Panc1 (cell line): Measurements from ENCODE around the gene XYLT1. TPM values are rescaled to one million over a fixed set of nuclear protein-coding genes. Genes with fewer than 3 reads are reported as not detected.

Experiments
- ATAC-seq: fragments of 200-7000 bp; cut with Tn5 transposase; 2 replicates; pipeline ENCODE4 v1.9.1; 2020; ENCODE audit warnings: mild to moderate bottlenecking, moderate library complexity
- BruUV-seq: library from RNA; stranded (reverse); fragments of 400-500 nt; replicated peaks from 2 replicates; lab custom pipeline; 2021; lab: Mats Ljungman, UMichigan
- CTCF ChIA-PET: fragments of 300-600 bp; sonication (Branson Sonifier 250); formaldehyde crosslinking; loops from one replicate; lab custom pipeline; 2022; ENCODE audit warnings: antibody characterized with exemption; lab: Charles Lee
- POLR2A ChIA-PET: fragments of 300-600 bp; sonication (Branson Sonifier 250); formaldehyde crosslinking; loops from one replicate; lab custom pipeline; 2022; ENCODE audit warnings: antibody characterized with exemption; lab: Charles Lee
- DNase-seq: peaks from one replicate; pipeline ENCODE4 v3.0.0-alpha.2; 2010; ENCODE audit warnings: low read depth, low spot score
- H3K27ac ChIP-seq: 2 replicates; pipeline ENCODE4 v1.5.1; 2011; ENCODE audit warnings: mild to moderate bottlenecking, low read length, inconsistent platforms
- H3K27me3 ChIP-seq: fragments of 200-500 bp; sonication (Bioruptor generic); 2 replicates; pipeline ENCODE4 v1.6.0; 2014; ENCODE audit warnings: low read length, inconsistent platforms; ENCODE audit not compliant: control insufficient read depth, insufficient read depth
- H3K36me3 ChIP-seq: fragments of 200-500 bp; sonication (Bioruptor generic); 2 replicates; pipeline ENCODE4 v1.5.1; 2014; ENCODE audit warnings: inconsistent platforms, mild to moderate bottlenecking, low read length, moderate library complexity; ENCODE audit not compliant: control insufficient read depth, insufficient read depth
- H3K4me1 ChIP-seq: 2 replicates; pipeline ENCODE4 v1.5.1; 2011; ENCODE audit warnings: inconsistent platforms, mild to moderate bottlenecking, low read length, moderate library complexity; ENCODE audit not compliant: control insufficient read depth, insufficient read depth
- H3K4me3 ChIP-seq, 2 experiments: 2 replicates each; pipeline ENCODE4 v1.5.1; 2011 to 2012; ENCODE audit warnings: low read depth in 2 of 2, low read length in 2 of 2, mild to moderate bottlenecking in 2 of 2, inconsistent platforms in 1 of 2, moderate library complexity in 1 of 2
- H3K9me3 ChIP-seq: fragments of 200-500 bp; sonication (Bioruptor generic); 2 replicates; pipeline ENCODE4 v1.5.1; 2014; ENCODE audit warnings: low read depth, mild to moderate bottlenecking, inconsistent platforms, low read length, moderate library complexity; ENCODE audit not compliant: control insufficient read depth, insufficient read depth
- POLR2AphosphoS5 ChIP-seq: IDR thresholded peaks from 2 replicates; pipeline ENCODE4 v1.6.1; 2012; ENCODE audit warnings: mild to moderate bottlenecking, low read depth, low read length, moderate library complexity
- SIN3A ChIP-seq: IDR thresholded peaks from 2 replicates; pipeline ENCODE4 v1.6.1; 2012; ENCODE audit warnings: low read depth, mild to moderate bottlenecking, low read length, moderate library complexity, borderline replicate concordance; ENCODE audit not compliant: insufficient read depth
- TCF7L2 ChIP-seq: IDR thresholded peaks from 2 replicates; pipeline ENCODE4 v1.6.1; 2011; ENCODE audit warnings: mild to moderate bottlenecking, low read depth, low read length, inconsistent platforms
- in situ Hi-C: cut with HindIII; loops from 2 replicates; pipeline ENCODE4 v1.10.0; 2016; ENCODE audit warnings: low sequenced_read_pairs, low pct_unique_long_range_greater_than_20kb
- intact Hi-C: fragments of 100-400 bp; cut with micrococcal nuclease; formaldehyde crosslinking; loops from one replicate; pipeline ENCODE4 v1.10.0; 2022; ENCODE audit not compliant: unreplicated experiment
- total RNA-seq: library from RNA; stranded (reverse); gene quantifications from one replicate; pipeline ENCODE4 v1.2.1, GENCODE V29; 2021; ENCODE audit not compliant: unreplicated experiment
- TF ChIP-seq, protein P1 (sequence below): fragments of 450-650 bp; IDR thresholded peaks from 2 replicates; pipeline ENCODE4 v1.5.1; 2017; ENCODE audit warnings: mild to moderate bottlenecking
- TF ChIP-seq, protein P2 (sequence below), 2 experiments: IDR thresholded peaks; 2 replicates each; pipeline ENCODE4 v1.6.1; 2011 to 2012; ENCODE audit warnings: low read depth in 2 of 2, control low read depth in 1 of 2, low read length in 1 of 2, mild to moderate bottlenecking in 1 of 2, moderate library complexity in 1 of 2; ENCODE audit not compliant: insufficient read depth in 1 of 2

Gene XYLT1
- total RNA-seq, 1 experiment from 2014 or later, result 0.62 TPM

DNA sequence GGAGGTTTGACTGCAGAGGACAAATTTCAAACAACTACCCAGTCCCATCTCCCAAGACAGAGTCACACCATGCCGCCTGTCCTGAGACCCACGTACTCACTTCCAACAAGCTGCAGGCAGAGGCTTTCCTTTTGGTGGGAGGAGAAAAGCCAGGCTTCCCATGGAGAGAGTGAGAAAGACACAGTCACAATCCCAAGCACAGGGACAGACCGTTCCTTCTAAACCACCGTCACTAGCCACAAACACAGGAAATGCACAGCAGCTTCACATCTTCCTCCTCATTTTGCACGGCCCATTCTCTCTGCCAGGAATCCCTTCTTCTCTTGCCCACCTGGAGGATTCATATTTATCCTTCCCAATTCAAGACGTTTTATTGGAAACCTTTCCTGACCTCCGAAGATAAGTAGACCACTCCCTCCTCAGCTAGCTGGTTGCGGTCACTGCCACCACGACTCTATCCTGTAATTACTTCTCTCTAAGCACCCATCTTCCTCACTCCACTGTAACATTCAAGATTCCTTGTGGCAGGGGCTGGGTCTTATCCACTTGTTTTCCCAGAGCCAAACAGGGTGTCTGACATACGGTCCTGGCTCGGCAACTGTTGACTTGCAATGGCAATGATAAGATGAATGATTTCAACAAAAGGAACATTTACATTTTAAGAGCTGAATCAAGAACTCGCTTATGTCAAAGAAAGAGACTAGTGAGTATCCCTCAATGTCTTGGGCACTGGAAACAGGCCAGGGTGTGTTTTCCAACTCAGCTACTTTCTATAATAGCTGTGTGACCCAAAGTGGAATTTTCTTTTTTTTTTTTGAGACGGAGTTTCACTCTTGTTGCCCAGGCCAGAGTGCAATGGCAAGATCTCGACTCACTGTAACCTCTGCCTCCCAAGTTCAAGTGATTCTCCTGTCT is 87.6 kb downstream of the XYLT1 start:
- in situ Hi-C loops, result no loop called here
- intact Hi-C loops, result no loop called here
- no peak for TF ChIP-seq SIN3A
- TF ChIP-seq, protein P1, sequence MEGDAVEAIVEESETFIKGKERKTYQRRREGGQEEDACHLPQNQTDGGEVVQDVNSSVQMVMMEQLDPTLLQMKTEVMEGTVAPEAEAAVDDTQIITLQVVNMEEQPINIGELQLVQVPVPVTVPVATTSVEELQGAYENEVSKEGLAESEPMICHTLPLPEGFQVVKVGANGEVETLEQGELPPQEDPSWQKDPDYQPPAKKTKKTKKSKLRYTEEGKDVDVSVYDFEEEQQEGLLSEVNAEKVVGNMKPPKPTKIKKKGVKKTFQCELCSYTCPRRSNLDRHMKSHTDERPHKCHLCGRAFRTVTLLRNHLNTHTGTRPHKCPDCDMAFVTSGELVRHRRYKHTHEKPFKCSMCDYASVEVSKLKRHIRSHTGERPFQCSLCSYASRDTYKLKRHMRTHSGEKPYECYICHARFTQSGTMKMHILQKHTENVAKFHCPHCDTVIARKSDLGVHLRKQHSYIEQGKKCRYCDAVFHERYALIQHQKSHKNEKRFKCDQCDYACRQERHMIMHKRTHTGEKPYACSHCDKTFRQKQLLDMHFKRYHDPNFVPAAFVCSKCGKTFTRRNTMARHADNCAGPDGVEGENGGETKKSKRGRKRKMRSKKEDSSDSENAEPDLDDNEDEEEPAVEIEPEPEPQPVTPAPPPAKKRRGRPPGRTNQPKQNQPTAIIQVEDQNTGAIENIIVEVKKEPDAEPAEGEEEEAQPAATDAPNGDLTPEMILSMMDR, result no peak
- TF ChIP-seq TCF7L2, result no peak
- TF ChIP-seq, protein P2, sequence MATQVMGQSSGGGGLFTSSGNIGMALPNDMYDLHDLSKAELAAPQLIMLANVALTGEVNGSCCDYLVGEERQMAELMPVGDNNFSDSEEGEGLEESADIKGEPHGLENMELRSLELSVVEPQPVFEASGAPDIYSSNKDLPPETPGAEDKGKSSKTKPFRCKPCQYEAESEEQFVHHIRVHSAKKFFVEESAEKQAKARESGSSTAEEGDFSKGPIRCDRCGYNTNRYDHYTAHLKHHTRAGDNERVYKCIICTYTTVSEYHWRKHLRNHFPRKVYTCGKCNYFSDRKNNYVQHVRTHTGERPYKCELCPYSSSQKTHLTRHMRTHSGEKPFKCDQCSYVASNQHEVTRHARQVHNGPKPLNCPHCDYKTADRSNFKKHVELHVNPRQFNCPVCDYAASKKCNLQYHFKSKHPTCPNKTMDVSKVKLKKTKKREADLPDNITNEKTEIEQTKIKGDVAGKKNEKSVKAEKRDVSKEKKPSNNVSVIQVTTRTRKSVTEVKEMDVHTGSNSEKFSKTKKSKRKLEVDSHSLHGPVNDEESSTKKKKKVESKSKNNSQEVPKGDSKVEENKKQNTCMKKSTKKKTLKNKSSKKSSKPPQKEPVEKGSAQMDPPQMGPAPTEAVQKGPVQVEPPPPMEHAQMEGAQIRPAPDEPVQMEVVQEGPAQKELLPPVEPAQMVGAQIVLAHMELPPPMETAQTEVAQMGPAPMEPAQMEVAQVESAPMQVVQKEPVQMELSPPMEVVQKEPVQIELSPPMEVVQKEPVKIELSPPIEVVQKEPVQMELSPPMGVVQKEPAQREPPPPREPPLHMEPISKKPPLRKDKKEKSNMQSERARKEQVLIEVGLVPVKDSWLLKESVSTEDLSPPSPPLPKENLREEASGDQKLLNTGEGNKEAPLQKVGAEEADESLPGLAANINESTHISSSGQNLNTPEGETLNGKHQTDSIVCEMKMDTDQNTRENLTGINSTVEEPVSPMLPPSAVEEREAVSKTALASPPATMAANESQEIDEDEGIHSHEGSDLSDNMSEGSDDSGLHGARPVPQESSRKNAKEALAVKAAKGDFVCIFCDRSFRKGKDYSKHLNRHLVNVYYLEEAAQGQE (IDR thresholded peaks at IDR 0.05; ENCODE audit: insufficient read depth in 1 of 2, low read depth in 2 of 2, low read length in 1 of 2), result no peak
- Histone ChIP-seq H3K9me3 (no peaks in the 10 kb centered on the region), H3K27ac (no peak overlapping the region), H3K4me3 (no peak overlapping the region), H3K36me3 (no peaks in the 10 kb centered on the region), H3K4me1 (no peaks in the 10 kb centered on the region), H3K27me3 (peaks cover 29% of the 10 kb centered on the region)
- ChIA-PET CTCF (no interaction called here), POLR2A (interaction anchor here (0.7 kb wide), 1 partner anchor 32 kb away, joined by 4 read pairs; no protein-coding TSS in a partner anchor)
- DNase-seq (no peak), ATAC-seq (no peak)
- no TSS peak for BruUV-seq

DNA sequence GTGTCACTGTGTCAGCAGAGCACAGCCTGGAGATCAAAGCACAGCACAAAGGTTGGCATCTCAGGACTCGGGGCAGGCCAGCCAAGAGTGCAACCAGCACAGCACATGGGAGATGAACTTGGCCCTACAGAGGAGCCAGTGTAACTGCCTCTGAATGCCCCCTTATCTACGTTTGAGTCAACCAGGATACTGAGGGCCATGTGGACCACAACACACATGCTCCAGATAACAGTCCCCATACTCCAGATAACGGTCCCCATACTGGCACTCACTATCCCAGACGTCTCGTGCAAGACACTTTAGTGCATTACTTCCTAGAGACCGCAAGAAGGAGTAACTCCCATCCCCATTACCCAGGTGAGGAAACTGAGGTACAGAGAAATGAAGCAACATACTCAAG is 88.2 kb downstream of the XYLT1 start:
- intact Hi-C loops, result no loop called here

More for the DNA sequence above, 88.2 kb downstream of the XYLT1 start:
- no peak for ATAC-seq
- POLR2A ChIA-PET, result no interaction called here
- TF ChIP-seq POLR2AphosphoS5 (no peak), TCF7L2 (no peak), SIN3A (no peak)
- TF ChIP-seq, protein P2 (IDR thresholded peaks at IDR 0.05; ENCODE audit: insufficient read depth in 1 of 2, low read depth in 2 of 2, low read length in 1 of 2), result no peak
- TF ChIP-seq, protein P1, result no peak
- in situ Hi-C loops, result no loop called here
- Histone ChIP-seq H3K27ac (no peak overlapping the region), H3K9me3 (no peaks in the 10 kb centered on the region), H3K4me3 (no peak overlapping the region), H3K36me3 (no peaks in the 10 kb centered on the region), H3K27me3 (peaks cover 29% of the 10 kb centered on the region), H3K4me1 (no peaks in the 10 kb centered on the region)
- no peak for DNase-seq
- CTCF ChIA-PET, result no interaction called here
- no TSS peak for BruUV-seq
